ENCODE measurements around the gene CAMTA1. TPM values are rescaled to one million over a fixed set of nuclear protein-coding genes. Genes with fewer than 3 reads are reported as not detected.

The CAMTA1 gene
- polyA plus RNA-seq, 1 of the 3 experiments (the other 2 are of a cell fraction), result 63.1 TPM

DNA sequence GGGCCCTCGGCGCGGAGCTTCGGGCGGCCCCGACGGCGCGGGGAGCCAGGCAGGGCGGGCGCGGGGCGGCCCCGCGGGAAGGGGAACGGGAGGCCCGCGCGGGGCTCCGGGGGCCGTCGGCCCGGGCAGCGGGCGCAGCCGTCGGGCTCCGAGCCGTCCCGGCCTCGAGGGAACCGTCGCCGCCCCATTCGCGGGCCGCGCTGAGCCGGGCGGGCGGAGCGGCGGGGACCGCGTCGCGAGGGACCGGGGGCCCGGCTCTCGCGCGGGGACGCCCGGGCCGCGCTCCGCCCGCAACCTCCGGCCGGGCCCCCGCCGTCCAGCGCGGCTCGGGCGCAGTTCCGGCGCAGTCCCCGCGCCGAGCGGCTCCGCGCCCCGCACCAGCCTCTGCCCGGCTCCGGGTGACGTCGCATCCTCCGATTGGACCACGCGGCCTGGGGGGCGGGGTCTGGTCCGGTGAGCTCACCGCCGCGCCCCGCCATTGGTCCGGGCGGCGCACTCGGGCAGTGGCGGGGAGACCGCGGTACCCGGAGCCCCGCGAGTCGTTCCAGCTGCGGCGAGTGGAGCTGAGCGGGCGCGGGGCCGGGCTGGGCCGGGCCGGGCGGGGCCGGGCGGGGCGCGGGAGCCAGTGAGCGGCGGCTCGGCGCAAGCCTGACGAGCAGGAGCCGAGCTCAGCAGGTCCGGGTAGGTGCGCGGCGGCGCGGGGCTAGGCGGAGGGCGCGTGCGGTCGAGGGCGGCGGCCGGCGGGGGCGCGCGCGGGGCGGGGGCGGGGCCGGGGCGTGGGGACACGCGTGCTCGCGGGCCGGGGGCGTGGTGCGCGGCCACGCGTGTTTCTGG, 919.2 kb downstream of the CAMTA1 start:
- no peak overlapping the region for H2AFZ ChIP-seq (ENCODE audit: low read depth)
- TF ChIP-seq, protein P1, sequence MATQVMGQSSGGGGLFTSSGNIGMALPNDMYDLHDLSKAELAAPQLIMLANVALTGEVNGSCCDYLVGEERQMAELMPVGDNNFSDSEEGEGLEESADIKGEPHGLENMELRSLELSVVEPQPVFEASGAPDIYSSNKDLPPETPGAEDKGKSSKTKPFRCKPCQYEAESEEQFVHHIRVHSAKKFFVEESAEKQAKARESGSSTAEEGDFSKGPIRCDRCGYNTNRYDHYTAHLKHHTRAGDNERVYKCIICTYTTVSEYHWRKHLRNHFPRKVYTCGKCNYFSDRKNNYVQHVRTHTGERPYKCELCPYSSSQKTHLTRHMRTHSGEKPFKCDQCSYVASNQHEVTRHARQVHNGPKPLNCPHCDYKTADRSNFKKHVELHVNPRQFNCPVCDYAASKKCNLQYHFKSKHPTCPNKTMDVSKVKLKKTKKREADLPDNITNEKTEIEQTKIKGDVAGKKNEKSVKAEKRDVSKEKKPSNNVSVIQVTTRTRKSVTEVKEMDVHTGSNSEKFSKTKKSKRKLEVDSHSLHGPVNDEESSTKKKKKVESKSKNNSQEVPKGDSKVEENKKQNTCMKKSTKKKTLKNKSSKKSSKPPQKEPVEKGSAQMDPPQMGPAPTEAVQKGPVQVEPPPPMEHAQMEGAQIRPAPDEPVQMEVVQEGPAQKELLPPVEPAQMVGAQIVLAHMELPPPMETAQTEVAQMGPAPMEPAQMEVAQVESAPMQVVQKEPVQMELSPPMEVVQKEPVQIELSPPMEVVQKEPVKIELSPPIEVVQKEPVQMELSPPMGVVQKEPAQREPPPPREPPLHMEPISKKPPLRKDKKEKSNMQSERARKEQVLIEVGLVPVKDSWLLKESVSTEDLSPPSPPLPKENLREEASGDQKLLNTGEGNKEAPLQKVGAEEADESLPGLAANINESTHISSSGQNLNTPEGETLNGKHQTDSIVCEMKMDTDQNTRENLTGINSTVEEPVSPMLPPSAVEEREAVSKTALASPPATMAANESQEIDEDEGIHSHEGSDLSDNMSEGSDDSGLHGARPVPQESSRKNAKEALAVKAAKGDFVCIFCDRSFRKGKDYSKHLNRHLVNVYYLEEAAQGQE (IDR thresholded peaks at IDR 0.05; ENCODE audit: low read depth, low read length), result no peak
- no peak for TF ChIP-seq POLR2AphosphoS5 (IDR thresholded peaks at IDR 0.05; ENCODE audit: low read depth, low read length)
- TF ChIP-seq, protein P2, sequence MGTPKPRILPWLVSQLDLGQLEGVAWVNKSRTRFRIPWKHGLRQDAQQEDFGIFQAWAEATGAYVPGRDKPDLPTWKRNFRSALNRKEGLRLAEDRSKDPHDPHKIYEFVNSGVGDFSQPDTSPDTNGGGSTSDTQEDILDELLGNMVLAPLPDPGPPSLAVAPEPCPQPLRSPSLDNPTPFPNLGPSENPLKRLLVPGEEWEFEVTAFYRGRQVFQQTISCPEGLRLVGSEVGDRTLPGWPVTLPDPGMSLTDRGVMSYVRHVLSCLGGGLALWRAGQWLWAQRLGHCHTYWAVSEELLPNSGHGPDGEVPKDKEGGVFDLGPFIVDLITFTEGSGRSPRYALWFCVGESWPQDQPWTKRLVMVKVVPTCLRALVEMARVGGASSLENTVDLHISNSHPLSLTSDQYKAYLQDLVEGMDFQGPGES (IDR thresholded peaks at IDR 0.05; ENCODE audit: low read depth, low read length), result peak; percentile 49; the same call in 1 of the 2 replicates
- no peak for TF ChIP-seq GABPA (IDR thresholded peaks at IDR 0.05; ENCODE audit: low read depth)
- TF ChIP-seq CHD2 (IDR thresholded peaks at IDR 0.05; ENCODE audit: low read length, partially characterized antibody), result peak; percentile 40
- TF ChIP-seq FOXJ3 (CRISPR knock-in tag; IDR thresholded peaks at IDR 0.05), result no peak
- TF ChIP-seq MXI1 (IDR thresholded peaks at IDR 0.05; ENCODE audit: low read depth, low read length), result no peak
- peak; percentile 99 for TF ChIP-seq RFX5 (IDR thresholded peaks at IDR 0.05; ENCODE audit: low read length)
- POLR2A ChIA-PET, result interaction anchor here (0.6 to 4.8 kb wide), 9 partner anchors 8 to 67 kb away, joined by 3 to 60 read pairs (median 3); partner anchors contain the start of gene VAMP3

More for the DNA sequence above, 919.2 kb downstream of the CAMTA1 start:
- Histone ChIP-seq H3K27ac (ENCODE audit: low read depth in 2 of 2, low read length in 1 of 2) (peak overlapping the region in 1 of 2 experiments; percentile 74; a peak in 1 of 4 replicates), H3K9me2 (no peaks in the 10 kb centered on the region), H3F3A (replicated peaks; ENCODE audit: insufficient read depth) (peaks cover 7% of the 10 kb centered on the region), H3K4me2 (peak overlapping the region; percentile 55; the same call in 1 of the 2 replicates), H3K36me3 (replicated peaks in 1 of 2; ENCODE audit: control insufficient read depth in 1 of 2, insufficient read depth in 2 of 2, low read length in 1 of 2) (no peaks in the 10 kb centered on the region), H4K20me1 (ENCODE audit: insufficient read depth) (no peaks in the 10 kb centered on the region), H3K9me3 (no peaks in the 10 kb centered on the region), H3K9ac (no peak overlapping the region), H3K79me2 (ENCODE audit: insufficient read depth) (no peaks in the 10 kb centered on the region), H3K4me1 (ENCODE audit: control insufficient read depth in 1 of 2, insufficient read depth in 2 of 2, low read depth in 1 of 2, low read length in 1 of 2) (peaks cover 0 to 8% of the 10 kb centered on the region in 2 experiments; a peak in 1 of 4 replicates), H3K4me3 (ENCODE audit: low read depth in 2 of 2, low read length in 1 of 2) (peak overlapping the region in 1 of 2 experiments; percentile 64; a peak in 2 of 4 replicates), H3K27me3 (ENCODE audit: insufficient read depth) (peaks cover 6% of the 10 kb centered on the region; the same call in 1 of the 2 replicates)
- 0% methylated on average over 1 of the region's 151 CpGs for WGBS (ENCODE audit: low lambda C conversion rate)
- DNase-seq, result peak; percentile 100
- CTCF ChIA-PET, result interaction anchor here (0.6 to 4.8 kb wide), 7 partner anchors 23 to 1050 kb away, joined by 3 to 58 read pairs (median 6); no protein-coding TSS in a partner anchor
